LNCaP clone FGC (cell line): ENCODE results near the gene ABHD16B.

Experiments used
- DNase-seq: peaks from one replicate; pipeline ENCODE4 v3.0.0-alpha.2; 2011; ENCODE audit warnings: low read depth
- H3K4me3 ChIP-seq: 2 replicates; pipeline ENCODE4 v1.5.1; 2011; ENCODE audit warnings: mild to moderate bottlenecking, low read depth, low read length, control low read depth
- TF ChIP-seq, protein P1 (sequence below): IDR thresholded peaks from 2 replicates; pipeline ENCODE4 v1.5.1; 2012; ENCODE audit warnings: mild to moderate bottlenecking; ENCODE audit not compliant: control insufficient read depth, insufficient read depth; ENCODE audit errors: extremely low read depth

Gene ABHD16B

DNA sequence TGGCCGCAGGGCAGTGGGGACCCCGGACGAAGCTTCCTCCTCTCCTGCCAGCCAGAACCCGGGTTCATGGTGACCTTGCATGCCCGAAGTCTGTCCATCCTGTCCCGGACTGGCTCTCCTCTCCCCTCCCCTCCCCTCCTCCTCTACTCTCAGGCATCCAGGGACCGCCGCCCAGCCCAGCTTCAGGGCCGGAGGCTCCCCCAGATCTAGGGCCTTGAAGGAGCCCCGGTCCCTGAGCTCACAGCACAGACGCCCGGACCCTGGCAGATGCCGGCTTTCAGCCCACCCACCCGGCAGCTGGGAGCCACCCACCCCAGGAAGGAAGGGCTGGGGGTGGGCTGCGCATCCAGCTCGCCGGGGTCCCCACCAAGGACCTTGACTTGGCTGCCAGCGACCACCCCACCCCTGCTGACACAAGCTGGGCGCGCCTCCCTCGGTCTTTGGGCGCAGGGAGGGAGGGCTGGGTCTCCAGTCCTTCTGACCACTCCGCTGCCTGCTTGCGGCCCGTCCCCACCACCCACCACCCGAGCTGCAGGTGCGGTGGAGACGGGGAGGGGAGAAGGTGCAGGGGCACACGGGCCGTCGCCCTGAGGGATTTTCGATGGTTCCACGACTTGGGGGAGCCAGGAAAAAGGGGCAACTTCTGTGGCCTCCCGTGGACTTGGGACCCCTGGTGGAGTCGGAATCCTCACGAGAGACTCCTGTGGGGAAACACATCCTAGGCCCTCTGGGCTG lies 5.8 kb upstream of the ABHD16B start:
- TF ChIP-seq, protein P1, sequence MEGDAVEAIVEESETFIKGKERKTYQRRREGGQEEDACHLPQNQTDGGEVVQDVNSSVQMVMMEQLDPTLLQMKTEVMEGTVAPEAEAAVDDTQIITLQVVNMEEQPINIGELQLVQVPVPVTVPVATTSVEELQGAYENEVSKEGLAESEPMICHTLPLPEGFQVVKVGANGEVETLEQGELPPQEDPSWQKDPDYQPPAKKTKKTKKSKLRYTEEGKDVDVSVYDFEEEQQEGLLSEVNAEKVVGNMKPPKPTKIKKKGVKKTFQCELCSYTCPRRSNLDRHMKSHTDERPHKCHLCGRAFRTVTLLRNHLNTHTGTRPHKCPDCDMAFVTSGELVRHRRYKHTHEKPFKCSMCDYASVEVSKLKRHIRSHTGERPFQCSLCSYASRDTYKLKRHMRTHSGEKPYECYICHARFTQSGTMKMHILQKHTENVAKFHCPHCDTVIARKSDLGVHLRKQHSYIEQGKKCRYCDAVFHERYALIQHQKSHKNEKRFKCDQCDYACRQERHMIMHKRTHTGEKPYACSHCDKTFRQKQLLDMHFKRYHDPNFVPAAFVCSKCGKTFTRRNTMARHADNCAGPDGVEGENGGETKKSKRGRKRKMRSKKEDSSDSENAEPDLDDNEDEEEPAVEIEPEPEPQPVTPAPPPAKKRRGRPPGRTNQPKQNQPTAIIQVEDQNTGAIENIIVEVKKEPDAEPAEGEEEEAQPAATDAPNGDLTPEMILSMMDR: no peak
- H3K4me3 ChIP-seq: no peak overlapping the region
- DNase-seq: no peak

DNA sequence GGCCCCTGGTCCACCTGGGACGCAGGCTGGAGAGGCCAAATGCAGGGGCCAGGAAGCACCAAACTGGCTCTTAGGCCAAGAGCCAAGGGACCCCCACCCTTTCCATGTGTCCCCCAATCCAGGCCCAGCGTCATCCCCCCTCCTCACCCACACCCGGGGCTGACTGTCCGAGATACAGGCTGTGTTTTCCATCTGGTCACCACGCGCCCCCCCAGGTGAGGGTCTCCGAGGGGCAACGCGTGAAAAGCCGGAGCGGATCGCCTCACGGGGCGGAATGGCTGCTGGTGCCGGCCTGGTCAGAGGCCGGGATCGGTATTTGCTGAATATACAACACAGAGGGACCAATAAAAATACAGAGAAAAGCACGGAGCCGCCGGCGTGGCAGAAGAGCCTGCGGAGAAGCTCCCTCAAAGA lies 5.2 kb upstream of the ABHD16B start:
- no peak overlapping the region for H3K4me3 ChIP-seq
- no peak for DNase-seq
- TF ChIP-seq, protein P1: no peak

- DNase-seq: no peak
- H3K4me3 ChIP-seq: no peak overlapping the region
- TF ChIP-seq, protein P1: no peak
These were observed 3.4 kb upstream of the ABHD16B start for GRCh38 chr20:63857764-63858392.

DNA sequence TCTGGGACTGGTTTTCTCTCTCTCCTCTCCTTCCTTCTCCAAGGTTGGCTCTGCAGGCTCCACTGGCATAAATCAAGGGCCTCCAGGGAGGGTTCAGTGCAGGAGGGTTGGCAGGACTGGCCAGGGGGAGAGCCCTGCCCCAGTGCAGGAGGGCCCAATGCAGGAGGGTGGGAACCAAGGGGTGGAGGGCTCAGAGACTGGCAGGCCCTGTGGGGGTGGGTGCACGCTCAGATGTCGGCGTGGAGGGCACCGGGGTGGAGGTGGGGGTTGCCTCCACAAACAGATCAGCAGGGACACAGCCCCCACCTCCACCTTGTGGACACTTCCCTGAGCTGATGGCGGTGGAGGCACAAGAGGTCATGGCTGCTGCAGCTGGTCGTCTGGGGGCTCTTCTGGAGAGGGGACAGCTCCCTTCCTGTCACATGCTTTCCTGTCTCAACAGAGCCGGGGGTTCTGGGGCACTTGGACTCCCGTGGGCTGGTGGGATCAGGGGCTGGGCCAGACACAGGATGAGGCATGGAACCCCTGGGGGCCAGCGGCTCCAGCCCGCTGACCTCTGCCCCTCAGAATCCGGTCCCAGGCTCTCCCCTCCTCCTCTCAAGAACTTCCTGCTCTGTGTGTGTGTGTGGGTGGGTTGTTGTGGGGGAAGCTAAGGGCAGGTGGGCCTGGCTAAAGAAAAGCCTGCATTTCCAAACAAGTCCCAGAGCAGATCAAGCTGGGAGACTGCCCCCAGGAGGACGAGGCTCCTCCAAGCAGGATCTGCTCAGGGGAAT lies 2.7 kb upstream of the ABHD16B start:
- no peak overlapping the region for H3K4me3 ChIP-seq
- TF ChIP-seq, protein P1: no peak
- no peak for DNase-seq

DNA sequence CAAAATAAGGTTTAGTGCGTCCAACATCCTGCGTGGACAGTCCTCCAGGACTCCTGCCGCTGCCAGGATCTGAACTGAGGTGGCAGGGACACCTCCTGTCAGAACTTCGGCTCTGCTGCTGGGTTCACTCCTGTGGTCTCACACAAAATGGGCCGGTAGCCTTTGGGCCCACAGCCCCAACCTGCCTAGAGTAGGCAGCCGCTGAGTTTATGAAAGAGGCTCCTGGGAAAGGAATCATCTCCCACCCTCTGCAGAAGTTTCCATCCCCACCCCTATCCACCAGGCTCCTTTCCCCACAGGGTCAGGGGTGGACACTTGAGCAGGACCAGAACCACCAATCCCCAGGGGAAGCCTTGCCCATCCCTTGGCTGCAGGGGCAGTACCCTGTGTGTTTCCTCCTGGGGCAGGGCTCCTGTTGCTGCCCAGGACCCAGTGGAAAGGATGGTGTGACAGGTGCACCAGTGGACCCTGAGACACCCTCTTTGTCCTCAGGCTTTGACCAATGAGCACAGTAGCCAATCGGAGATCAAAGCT lies 2.1 kb upstream of the ABHD16B start:
- TF ChIP-seq, protein P1: no peak
- no peak for DNase-seq
- H3K4me3 ChIP-seq: no peak overlapping the region

DNA sequence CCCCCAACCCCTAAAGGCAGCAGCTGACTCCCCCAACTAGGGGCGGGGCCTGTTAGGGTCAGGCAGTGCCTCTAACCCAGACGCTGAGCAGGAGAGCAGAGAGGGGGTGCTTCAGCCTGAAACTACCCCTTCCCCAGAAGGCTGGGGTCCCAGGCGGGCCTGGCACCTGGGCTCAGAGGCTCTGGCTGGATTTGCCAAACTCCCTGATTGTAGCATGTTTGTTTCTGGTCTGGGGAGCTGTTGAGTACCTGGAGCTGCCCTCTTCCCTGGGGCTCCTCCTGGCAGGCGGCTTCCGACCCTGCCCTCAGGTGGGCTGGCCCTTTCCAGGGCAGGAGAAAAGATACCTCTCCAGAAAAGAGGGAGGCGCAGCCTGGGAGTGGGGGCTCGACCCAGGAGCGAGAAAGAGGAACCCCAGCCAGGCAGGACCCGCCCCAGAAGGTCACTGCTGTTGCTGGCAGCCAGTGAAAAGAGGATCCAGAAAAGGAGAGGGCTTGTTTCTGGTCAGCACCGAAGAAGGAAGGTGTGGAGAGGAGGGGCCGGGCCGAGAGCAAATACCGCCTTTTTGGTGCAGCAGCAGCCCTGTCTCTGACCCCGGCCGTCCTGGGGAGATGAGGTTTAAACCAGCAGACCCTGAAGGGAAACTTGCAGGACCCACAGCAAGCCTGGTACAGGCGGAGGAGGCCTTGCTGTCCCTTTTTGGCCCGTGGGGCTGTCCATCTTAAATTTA lies 810 bp upstream of the ABHD16B start:
- TF ChIP-seq, protein P1: no peak
- DNase-seq: no peak
- no peak overlapping the region for H3K4me3 ChIP-seq
